ENCODE results near the gene PDIA5. TPM values are rescaled to one million over a fixed set of nuclear protein-coding genes. Genes with fewer than 3 reads are reported as not detected.

PDIA5 gene
- polyA plus RNA-seq, 1 donor from 2014 or later, result 1.4 TPM

- Histone ChIP-seq H3K4me2 (ENCODE audit: low read length) (no peak overlapping the region), H3F3A (ENCODE audit: insufficient read depth, low read length, poor library complexity, severe bottlenecking) (no peaks in the 10 kb centered on the region), H3K27ac (ENCODE audit: low read length) (no peak overlapping the region), H2AFZ (ENCODE audit: low read depth, low read length) (no peak overlapping the region), H3K9me3 (ENCODE audit: low read length) (no peaks in the 10 kb centered on the region), H3K9ac (ENCODE audit: low read length) (no peak overlapping the region), H3K27me3 (ENCODE audit: insufficient read depth, low read depth, low read length) (no peaks in the 10 kb centered on the region), H4K20me1 (ENCODE audit: insufficient read depth) (no peaks in the 10 kb centered on the region), H3K36me3 (ENCODE audit: insufficient read depth, low read length) (no peaks in the 10 kb centered on the region), H3K4me3 (ENCODE audit: low read length) (no peak overlapping the region), H3K9me2 (ENCODE audit: insufficient read depth, low read length) (no peaks in the 10 kb centered on the region), H3K79me2 (replicated peaks; ENCODE audit: insufficient read depth, low read length) (no peaks in the 10 kb centered on the region)
- TF ChIP-seq POLR2AphosphoS5 (IDR thresholded peaks at IDR 0.05), result no peak
- no peak for TF ChIP-seq RAD21 (conservative IDR thresholded peaks at IDR 0.05)
Measured at GRCh38 chr3:123053107-123053506, 13.7 kb upstream of the PDIA5 start.

- Histone ChIP-seq H3K79me2 (replicated peaks; ENCODE audit: insufficient read depth, low read length) (no peaks in the 10 kb centered on the region), H3K4me2 (ENCODE audit: low read length) (no peak overlapping the region)
Measured at GRCh38 chr3:123054109-123054778, 12.6 kb upstream of the PDIA5 start.

GRCh38 chr3:123054931-123055330 lies 11.9 kb upstream of the PDIA5 start:
- no peak overlapping the region for H2AFZ ChIP-seq (ENCODE audit: low read depth, low read length)
- no peaks in the 10 kb centered on the region for H3F3A ChIP-seq (ENCODE audit: insufficient read depth, low read length, poor library complexity, severe bottlenecking)
- H3K4me3 ChIP-seq (ENCODE audit: low read length), result no peak overlapping the region
- no peaks in the 10 kb centered on the region for H3K36me3 ChIP-seq (ENCODE audit: insufficient read depth, low read length)
- TF ChIP-seq TAF1 (IDR thresholded peaks at IDR 0.05; ENCODE audit: low read depth), result no peak
- TF ChIP-seq POLR2AphosphoS5 (IDR thresholded peaks at IDR 0.05), result no peak
- no peak for TF ChIP-seq REST (IDR thresholded peaks at IDR 0.05; ENCODE audit: borderline replicate concordance)
- no peak for TF ChIP-seq SMC3 (conservative IDR thresholded peaks at IDR 0.05; ENCODE audit: poor library complexity)
- TF ChIP-seq MXI1 (conservative IDR thresholded peaks at IDR 0.05; ENCODE audit: poor library complexity, severe bottlenecking), result no peak
- no peak for TF ChIP-seq EZH2 (IDR thresholded peaks at IDR 0.05; ENCODE audit: borderline replicate concordance, insufficient read depth, low read length, poor library complexity, severe bottlenecking)
- TF ChIP-seq EP300 (conservative IDR thresholded peaks at IDR 0.05; ENCODE audit: poor library complexity, severe bottlenecking), result no peak
- no peak for TF ChIP-seq RAD21 (conservative IDR thresholded peaks at IDR 0.05)
- TF ChIP-seq CTCF (IDR thresholded peaks at IDR 0.05; ENCODE audit: poor library complexity, severe bottlenecking), result no peak
- H3K27me3 ChIP-seq (ENCODE audit: insufficient read depth, low read depth, low read length), result no peaks in the 10 kb centered on the region
- H3K9ac ChIP-seq (ENCODE audit: low read length), result no peak overlapping the region
- H4K20me1 ChIP-seq (ENCODE audit: insufficient read depth), result no peaks in the 10 kb centered on the region
- no peak overlapping the region for H3K27ac ChIP-seq (ENCODE audit: low read length)
- no peaks in the 10 kb centered on the region for H3K79me2 ChIP-seq (replicated peaks; ENCODE audit: insufficient read depth, low read length)
- H3K9me3 ChIP-seq (ENCODE audit: low read length), result no peaks in the 10 kb centered on the region
- H3K9me2 ChIP-seq (ENCODE audit: insufficient read depth, low read length), result no peaks in the 10 kb centered on the region
- H3K4me2 ChIP-seq (ENCODE audit: low read length), result no peak overlapping the region

More at GRCh38 chr3:123054109-123054778, 12.6 kb upstream of the PDIA5 start:
- Histone ChIP-seq H3K4me3 (ENCODE audit: low read length) (no peak overlapping the region), H4K20me1 (ENCODE audit: insufficient read depth) (no peaks in the 10 kb centered on the region), H3K27me3 (ENCODE audit: insufficient read depth, low read depth, low read length) (no peaks in the 10 kb centered on the region), H2AFZ (ENCODE audit: low read depth, low read length) (no peak overlapping the region), H3K9me3 (ENCODE audit: low read length) (no peaks in the 10 kb centered on the region), H3K27ac (ENCODE audit: low read length) (no peak overlapping the region), H3F3A (ENCODE audit: insufficient read depth, low read length, poor library complexity, severe bottlenecking) (no peaks in the 10 kb centered on the region), H3K9ac (ENCODE audit: low read length) (no peak overlapping the region), H3K36me3 (ENCODE audit: insufficient read depth, low read length) (no peaks in the 10 kb centered on the region), H3K9me2 (ENCODE audit: insufficient read depth, low read length) (no peaks in the 10 kb centered on the region)
- TF ChIP-seq REST (IDR thresholded peaks at IDR 0.05; ENCODE audit: borderline replicate concordance) (no peak), RAD21 (conservative IDR thresholded peaks at IDR 0.05) (no peak)
